CD4-positive, alpha-beta T cell treated with Interferon alpha-2 for 1 hour (primary cell): ENCODE results near the gene PSTK.

ENCODE experiments used
- DNase-seq, 2 donors: peaks; one replicate each; pipeline ENCODE4 v3.0.0-alpha.2; 2020 to 2022

The PSTK gene

DNA sequence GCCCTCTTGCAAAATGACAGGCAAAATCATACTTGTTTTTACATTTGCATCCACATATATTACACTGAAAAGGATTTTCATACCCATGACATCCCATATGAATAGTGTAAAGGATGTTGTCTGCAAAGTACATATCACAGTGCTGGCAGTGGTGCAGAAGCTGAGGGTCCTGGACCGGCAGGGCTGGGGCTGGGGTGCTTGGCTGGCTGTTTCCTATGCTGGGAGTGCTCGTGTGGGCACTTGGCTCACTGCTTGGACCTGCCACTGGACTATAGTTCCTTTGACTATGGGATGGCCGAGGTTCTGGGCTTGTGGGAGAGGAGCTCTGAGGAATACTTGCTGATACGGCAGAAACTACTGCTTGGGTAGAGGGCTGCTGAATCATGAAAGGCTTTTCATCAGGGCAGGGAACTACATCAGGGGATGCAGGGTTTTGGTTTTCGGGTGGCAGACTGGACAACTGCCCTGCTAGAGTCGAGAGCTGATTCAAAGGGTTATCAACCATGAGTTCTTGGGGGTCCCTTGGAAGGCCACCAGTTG is 13.7 kb downstream of the PSTK start:
- no peak for DNase-seq

DNA sequence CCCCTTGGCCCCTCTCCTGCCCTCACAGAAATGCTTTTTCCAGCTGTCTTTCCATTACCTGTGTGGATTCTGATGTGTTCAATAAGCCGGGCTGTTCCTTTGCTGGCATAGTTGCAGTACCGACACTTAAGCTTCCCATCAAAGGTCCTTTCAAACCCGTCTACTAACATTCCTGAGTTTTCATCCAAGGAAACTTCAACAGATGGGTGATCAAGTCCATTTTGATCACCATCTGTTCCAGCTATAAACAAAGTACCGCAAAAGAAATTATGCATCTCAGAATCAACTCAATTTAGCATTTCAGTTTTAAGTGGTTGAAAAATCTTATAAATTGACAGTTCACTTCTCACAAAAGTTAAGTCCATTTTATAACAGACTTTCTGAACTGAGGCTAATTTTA is 15.7 kb downstream of the PSTK start:
- no peak for DNase-seq

- DNase-seq = no peak
Observed at GRCh38 chr10:122997864-122998263, 17.7 kb downstream of the PSTK start.

DNA sequence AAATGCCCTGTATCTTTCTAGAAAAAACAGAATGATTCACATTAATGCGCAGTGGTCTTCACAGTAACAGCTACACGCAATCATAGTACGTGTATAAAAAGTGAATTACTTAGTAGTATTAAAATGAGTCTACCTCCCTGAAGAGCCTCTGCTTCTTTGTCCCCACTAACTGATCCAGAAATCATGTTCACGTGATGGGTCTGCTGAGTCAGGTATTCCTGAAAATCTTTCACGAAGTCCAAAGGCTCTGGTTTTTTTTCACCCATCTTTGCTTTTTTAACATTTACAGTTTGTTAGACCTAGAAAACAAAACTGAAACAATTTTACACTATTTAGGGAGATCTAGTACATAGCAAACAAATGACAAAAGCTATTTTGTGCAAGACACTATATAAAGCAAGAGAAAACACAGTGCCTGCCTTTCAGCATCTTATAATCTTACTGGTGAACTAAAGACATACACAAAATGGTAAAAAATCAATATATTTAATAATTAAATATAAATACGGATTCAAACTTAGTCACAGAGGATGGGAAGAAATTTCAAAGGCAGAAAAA is 18.2 kb downstream of the PSTK start:
- DNase-seq = no peak

DNA sequence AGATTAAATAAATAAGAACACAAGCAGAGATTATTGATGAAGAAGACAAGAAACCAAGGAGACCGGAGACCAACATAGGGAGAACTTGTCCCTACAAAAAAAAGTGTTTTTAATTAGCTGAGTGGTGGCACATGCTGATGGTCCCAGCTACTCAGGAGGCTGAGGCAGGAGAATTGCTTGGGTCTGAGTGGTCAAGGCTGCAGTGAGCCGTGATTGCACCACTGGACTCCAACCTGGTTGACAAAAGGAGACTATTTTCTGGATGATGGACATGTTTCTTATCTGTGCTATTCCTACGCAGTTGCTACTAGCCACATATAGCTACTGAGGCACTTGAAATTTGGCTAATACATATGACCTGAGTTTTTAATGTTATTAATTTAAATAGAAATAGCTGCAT is 18.7 kb downstream of the PSTK start:
- DNase-seq = no peak

DNA sequence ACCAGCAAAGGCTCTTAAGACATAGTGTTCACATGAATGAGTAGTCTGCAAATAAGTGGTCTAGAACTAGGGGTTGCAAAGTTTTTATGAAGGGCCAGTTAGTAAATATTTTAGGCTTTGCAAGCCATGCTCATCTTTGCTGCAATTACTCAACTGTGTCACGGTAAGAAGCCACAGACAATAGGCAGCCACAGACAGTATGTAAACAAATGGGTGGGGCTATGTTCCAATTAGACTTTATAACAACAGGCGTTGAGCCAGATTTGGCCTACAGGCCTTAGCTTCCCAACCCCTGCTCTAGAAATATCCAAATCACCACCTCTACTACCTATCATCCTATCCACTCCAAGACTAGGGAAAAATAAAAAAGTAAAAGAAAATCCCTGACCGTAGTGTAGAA is 19.1 kb downstream of the PSTK start:
- DNase-seq = no peak

- DNase-seq = no peak
Observed at GRCh38 chr10:123000155-123000554, 20.0 kb downstream of the PSTK start.

- no peak for DNase-seq
Observed at GRCh38 chr10:123001370-123001769, 21.2 kb downstream of the PSTK start.

DNA sequence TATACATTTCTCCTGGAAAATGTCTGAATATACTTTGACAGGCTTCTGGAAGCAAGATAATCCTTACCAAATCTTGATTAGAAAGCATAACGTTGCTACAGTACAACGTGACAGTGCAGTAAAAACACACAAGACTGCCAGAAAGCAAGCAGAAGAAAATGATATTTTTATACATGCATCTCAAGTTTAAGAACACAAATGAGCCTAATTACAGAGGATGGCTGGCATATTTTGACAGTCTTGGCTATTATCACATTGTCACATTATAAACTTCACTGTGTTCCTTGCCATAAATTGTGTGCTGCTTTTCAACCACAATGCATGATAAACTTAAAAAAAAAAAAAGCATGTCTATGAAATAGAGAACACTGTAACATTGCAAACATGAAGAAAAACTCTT is 24.1 kb downstream of the PSTK start:
- no peak for DNase-seq

- peak; percentile 55 to 66 for DNase-seq
Observed at GRCh38 chr10:123007558-123008354, 27.6 kb downstream of the PSTK start.

GRCh38 chr10:123008355-123009104 is 28.3 kb downstream of the PSTK start, which contains the start of the genes ACADSB and IKZF5:
ACADSB (plus strand) TSS chr10:123009006; CDS start chr10:123009030, 24 bp downstream.
IKZF5 (minus strand) TSS chr10:123008795; CDS start chr10:122998625, 10,170 bp downstream.
- peak; percentile 97 to 98 for DNase-seq

DNA sequence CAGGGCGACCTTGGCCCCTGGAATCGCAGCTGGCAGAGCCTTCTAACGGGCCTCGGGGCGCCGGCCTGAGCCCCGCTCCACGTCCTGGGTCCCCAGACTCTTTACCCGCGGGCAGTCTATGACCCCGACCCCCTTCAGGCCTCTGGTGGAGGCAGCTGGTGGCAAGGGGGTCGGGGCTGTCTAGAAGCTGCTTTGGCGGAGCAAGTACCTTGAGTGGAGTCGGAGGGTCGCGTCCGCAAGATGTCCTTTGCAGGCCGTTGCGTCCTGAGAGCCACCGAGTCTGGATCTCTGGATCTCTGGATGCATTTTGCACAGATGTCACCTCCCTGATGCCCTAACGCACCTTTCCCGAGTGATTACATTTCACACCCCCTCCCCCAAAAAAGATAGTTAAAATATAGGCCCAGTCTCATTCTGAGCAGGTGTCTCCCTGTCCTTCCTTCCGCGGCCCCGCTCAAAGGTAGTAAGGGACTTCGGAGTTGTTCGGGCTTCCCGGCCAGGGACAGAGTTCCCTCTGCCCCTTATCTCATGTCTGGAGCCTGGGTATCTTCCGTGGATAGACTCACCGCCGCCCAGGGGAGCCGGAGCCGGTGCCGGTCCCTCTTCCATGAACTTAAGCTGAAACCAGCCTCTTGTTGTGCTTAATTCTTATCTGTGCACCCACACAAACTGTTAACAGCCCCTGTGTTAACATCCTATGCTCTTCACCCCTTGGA is 29.1 kb downstream of the PSTK start:
- DNase-seq = peak in 1 of 2 donors; percentile 13

DNA sequence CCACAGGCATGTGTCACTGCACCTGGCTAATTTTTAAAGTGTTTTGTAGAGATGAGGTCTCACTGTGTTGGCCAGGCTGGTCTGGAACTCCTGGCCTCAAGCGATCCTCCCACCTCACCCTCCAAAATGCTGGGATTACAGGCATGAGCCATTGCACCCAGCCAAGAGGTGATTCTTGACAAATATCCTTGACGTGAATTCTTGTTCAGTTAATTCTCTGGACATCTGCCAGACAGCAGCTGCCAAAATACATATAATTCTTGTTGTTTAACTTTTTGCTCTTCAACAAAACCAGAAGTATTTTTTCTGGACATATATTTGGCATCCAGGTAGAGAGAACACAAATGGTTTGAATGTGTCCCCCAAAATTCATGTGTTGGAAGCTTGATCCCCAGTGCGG is 31.8 kb downstream of the PSTK start:
- DNase-seq = no peak

GRCh38 chr10:123013456-123014419 is 33.5 kb downstream of the PSTK start:
- no peak for DNase-seq

DNA sequence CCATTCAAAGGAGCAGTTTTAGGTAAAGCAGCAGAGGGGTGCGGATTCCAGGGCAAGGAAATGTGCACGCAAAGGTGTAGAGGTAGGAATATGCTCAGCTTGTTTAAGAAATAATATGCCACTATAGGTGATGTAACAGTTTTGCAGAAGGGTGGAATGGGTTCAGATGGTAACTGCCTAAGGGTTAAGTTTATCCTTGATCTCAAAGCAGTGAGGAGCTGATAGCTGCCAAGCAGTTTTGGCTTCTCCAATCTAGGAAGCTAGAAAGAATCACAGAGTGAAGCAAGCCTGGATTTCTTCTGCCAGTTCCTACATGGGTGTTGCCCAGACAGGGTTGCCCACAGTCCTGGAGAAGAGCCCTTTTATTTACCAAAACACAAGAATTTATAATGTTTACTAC is 34.6 kb downstream of the PSTK start:
- DNase-seq = no peak

DNA sequence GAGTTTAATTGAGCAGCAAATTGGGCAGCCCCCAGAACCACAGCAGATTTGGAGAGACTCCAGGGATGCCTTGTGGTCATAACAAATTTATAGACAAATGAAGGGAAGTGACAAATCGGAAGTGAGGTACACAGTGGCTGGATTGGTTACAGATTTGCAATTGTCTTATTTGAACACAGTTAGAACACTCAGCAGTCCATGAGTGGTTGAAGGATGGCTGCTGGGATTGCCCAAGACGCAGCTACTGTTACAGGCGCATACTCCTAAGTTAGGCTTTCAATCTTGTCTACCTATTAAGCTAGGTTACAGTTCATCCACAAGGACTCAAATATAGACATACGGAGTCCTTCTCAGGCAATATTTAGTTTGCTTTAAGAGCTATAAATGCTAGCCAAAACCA is 36.0 kb downstream of the PSTK start:
- DNase-seq = no peak

DNA sequence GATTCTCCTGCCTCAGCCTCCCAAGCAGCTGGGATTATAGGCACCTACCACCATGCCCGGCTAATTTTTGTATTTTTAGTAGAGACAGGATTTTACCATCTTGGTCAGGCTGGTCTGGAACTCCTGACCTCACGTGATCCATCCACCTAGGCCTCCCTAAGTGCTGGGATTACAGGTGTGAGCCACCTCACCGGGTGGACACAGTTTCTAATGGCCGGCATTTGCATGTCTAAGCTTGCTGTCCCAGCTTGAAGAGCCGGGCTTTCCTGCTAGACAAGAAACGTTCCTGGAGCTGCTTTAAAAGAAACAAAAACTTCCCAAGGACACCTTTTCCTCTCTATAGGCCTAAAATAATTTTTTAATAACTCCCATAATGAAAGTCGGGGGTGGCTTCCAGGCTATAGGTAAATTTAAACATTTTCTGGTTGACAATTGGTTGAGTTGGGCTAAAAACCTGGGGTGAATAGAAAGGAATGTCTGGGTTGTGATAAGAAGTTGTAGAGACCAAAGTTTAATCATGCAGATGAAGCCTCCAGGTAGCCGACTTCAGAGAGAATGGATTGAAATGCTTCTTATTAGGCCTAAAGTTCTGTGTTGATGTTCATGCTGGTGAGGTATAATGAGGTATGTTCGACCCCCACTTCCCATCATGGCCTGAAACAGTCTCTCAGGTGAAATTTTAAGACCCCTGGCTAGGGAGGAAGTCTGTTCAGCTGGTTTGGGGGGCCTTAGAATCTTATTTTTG is 37.4 kb downstream of the PSTK start:
- DNase-seq = no peak

- no peak for DNase-seq
Observed at GRCh38 chr10:123018531-123018930, 38.3 kb downstream of the PSTK start.

- no peak for DNase-seq
Observed at GRCh38 chr10:123019264-123019663, 39.1 kb downstream of the PSTK start.

- no peak for DNase-seq
Observed at GRCh38 chr10:123019941-123020703, 39.9 kb downstream of the PSTK start.
